Brain microvascular endothelial cell (primary cell): ENCODE data around the gene HTR6.

Source experiments
- DNase-seq: peaks from one replicate; pipeline ENCODE4 v3.0.0-alpha.2; 2020
- H3K27ac ChIP-seq: fragments of 250-450 bp; sonication (Bioruptor Pico); 2 replicates; pipeline ENCODE4 v1.5.1; 2020; ENCODE audit warnings: mild to moderate bottlenecking, moderate library complexity
- H3K27me3 ChIP-seq: fragments of 250-450 bp; sonication (Bioruptor Pico); replicated peaks from 2 replicates; pipeline ENCODE4 v1.5.1; 2020; ENCODE audit warnings: mild to moderate bottlenecking
- H3K36me3 ChIP-seq: fragments of 250-450 bp; sonication (Bioruptor Pico); replicated peaks from 2 replicates; pipeline ENCODE4 v1.5.1; 2020; ENCODE audit warnings: mild to moderate bottlenecking
- H3K4me3 ChIP-seq: 2 replicates; pipeline ENCODE4 v1.5.1; 2011; ENCODE audit warnings: low read depth, mild to moderate bottlenecking, control low read depth, low read length, moderate library complexity
- in situ Hi-C: cut with HindIII; loops from 2 replicates; pipeline ENCODE4 v1.10.0; 2017; ENCODE audit warnings: low sequenced_read_pairs, low pct_ligation_motif_present
- TF ChIP-seq, protein P1 (sequence below): IDR thresholded peaks from 2 replicates; pipeline ENCODE4 v1.5.1; 2011; ENCODE audit warnings: low read depth, mild to moderate bottlenecking, moderate library complexity, low read length, control low read depth, inconsistent platforms; ENCODE audit errors: missing control alignments

The HTR6 gene

DNA sequence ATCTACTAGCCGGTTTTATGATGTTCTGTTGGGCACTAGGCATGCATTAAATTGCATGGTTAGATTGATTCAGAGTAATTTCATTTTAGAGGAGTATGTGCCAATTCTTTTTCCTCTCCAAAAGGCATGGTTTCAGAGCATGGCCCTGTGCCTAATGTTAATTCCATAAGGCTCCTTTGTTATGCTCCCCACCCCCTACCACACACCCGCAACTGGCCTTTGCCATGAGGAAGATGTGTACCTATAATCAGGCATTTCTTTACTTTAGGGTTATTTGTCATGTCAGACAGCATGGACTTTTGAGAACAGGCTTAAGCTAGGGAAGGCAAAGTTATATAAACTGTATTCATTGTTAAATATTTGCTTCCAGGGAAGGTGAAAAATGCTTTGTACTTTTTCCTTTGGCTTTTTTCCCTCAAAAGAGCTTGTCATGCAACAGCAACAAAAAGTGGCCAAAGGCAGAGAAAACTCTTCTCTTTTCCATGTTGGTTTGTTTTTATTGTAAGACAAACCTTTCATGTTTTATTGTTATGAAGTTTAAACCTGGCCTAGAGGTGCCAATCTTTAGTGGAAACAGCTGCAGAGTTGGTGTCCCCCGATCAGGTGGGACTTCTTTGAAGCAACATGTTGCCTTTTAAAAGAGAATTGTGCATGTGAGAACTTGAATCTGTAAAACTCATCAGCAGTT lies 44.8 kb upstream of the HTR6 start:
- H3K27ac ChIP-seq, result no peak overlapping the region

DNA sequence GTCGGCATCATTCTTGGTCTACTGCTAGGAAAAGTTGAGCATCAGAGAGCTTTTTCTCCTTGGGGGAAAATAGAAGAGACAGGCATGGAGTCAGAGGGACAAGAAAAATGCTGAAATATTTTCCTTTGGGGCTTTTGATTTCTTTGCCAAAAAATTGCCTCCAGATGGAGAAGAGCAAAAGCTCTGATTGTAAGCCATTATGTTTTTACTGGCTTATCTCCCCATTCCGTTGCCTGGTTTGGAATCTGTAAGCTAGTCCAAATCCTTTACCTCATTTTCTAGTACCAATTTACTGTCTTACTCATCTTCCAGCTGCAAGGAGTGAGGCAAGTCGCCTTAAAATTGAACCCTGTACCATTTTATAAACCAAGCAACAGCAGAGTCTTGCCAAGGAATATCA lies 43.9 kb upstream of the HTR6 start:
- no peak for DNase-seq

More for the DNA sequence above, 44.8 kb upstream of the HTR6 start:
- Histone ChIP-seq H3K4me3 (no peak overlapping the region), H3K36me3 (peaks cover 16% of the 10 kb centered on the region), H3K27me3 (no peaks in the 10 kb centered on the region)
- TF ChIP-seq, protein P1, sequence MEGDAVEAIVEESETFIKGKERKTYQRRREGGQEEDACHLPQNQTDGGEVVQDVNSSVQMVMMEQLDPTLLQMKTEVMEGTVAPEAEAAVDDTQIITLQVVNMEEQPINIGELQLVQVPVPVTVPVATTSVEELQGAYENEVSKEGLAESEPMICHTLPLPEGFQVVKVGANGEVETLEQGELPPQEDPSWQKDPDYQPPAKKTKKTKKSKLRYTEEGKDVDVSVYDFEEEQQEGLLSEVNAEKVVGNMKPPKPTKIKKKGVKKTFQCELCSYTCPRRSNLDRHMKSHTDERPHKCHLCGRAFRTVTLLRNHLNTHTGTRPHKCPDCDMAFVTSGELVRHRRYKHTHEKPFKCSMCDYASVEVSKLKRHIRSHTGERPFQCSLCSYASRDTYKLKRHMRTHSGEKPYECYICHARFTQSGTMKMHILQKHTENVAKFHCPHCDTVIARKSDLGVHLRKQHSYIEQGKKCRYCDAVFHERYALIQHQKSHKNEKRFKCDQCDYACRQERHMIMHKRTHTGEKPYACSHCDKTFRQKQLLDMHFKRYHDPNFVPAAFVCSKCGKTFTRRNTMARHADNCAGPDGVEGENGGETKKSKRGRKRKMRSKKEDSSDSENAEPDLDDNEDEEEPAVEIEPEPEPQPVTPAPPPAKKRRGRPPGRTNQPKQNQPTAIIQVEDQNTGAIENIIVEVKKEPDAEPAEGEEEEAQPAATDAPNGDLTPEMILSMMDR, result no peak
- in situ Hi-C loops, result no loop called here
- DNase-seq, result no peak

DNA sequence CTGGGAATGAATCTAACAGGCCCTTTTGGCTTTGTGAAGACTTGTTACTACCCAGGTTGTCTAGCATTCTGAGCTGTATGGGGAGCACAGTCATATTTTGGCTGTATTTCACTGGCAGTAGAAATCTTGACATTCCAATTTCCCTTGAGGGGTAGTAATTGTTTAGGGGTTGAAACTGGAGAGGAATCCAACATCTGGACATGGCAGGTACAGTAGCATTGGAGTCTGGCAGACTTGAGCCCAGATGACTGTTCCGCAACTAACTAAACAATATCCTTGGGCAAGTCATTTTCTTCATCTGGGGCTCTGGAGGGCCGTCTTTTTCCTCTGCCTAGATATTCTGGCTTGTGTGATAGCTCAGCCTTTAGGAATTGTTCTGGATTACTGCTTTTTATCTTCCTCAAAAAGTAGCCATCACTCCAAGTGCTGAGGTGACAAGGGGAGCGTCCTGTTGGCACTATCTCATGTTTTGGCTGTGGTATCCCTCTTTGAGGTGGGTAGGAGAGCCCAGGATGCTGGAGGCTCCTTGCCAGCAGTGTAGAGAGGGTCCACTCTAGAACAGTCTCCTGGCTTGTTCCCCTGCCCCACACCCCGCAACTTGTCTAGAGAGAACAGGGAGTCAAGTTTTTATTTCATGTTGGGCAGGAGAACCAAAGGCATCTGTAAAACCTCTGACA lies 43.3 kb upstream of the HTR6 start:
- no peak overlapping the region for H3K27ac ChIP-seq
- in situ Hi-C loops, result no loop called here
- DNase-seq, result no peak
- peaks cover 17% of the 10 kb centered on the region for H3K36me3 ChIP-seq
- H3K27me3 ChIP-seq, result no peaks in the 10 kb centered on the region
- no peak overlapping the region for H3K4me3 ChIP-seq
- TF ChIP-seq, protein P1, result no peak

More for the DNA sequence above, 43.9 kb upstream of the HTR6 start:
- no peak overlapping the region for H3K4me3 ChIP-seq
- TF ChIP-seq, protein P1, result no peak
- H3K36me3 ChIP-seq, result peaks cover 14% of the 10 kb centered on the region
- H3K27ac ChIP-seq, result no peak overlapping the region
- H3K27me3 ChIP-seq, result no peaks in the 10 kb centered on the region
- in situ Hi-C loops, result no loop called here

DNA sequence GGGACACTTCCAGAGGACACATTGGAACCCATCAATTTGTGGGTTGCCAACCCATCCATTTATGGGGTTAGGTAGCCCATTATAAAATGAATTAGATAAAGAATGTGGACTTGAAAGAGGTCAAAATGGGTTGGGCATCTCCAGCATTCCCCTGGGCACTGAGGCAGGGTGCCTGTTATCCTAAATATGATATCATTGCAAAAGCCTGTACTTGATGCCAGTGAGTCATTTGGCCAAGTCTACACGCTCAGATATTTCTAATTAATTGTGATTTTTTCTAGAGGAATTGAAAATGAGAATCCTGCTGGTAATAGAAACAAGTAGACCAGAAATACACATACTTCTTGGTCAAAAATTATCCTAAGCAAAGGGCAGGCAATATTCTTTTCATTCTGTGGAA lies 42.5 kb upstream of the HTR6 start:
- no peak overlapping the region for H3K4me3 ChIP-seq
- in situ Hi-C loops, result no loop called here
- TF ChIP-seq, protein P1, result no peak
- no peaks in the 10 kb centered on the region for H3K27me3 ChIP-seq
- peak overlapping the region; percentile 25 for H3K27ac ChIP-seq
- H3K36me3 ChIP-seq, result peaks cover 25% of the 10 kb centered on the region
- DNase-seq, result peak; percentile 31

DNA sequence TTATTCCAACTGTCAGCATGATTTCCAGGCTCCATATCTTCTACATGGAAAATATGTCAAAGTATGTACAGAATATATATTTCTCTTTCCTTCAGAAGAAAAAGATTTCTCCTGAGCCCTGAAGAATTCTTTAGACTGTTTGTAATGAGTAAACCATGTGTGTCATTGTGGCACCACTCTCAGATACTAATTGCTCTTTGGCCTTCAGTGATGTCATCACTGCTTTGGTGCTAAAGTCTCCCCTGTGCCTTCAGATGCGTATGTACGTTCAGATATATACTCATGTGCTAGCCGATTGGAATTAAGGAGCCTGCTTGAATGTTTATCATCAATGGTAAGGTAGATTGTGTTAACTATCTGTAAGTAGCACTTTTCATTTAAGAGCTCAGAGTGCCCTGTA lies 41.2 kb upstream of the HTR6 start:
- in situ Hi-C loops, result no loop called here
- DNase-seq, result no peak
- Histone ChIP-seq H3K27me3 (no peaks in the 10 kb centered on the region), H3K4me3 (no peak overlapping the region), H3K36me3 (peaks cover 30% of the 10 kb centered on the region), H3K27ac (no peak overlapping the region)
- TF ChIP-seq, protein P1, result no peak
